HepG2 (cell line): ENCODE measurements around the gene RPAP3. TPM values are rescaled to one million over a fixed set of nuclear protein-coding genes. Genes with fewer than 3 reads are reported as not detected.
A peak's percentile ranks its signal among the peaks of the same experiment; 100 is the strongest.

Experiments
- ATM ChIP-seq: fragments of 450-650 bp; IDR thresholded peaks from 2 replicates; pipeline ENCODE4 v1.7.1; 2017; ENCODE audit warnings: mild to moderate bottlenecking, borderline replicate concordance
- CAMTA2 ChIP-seq: sonication (generic); formaldehyde crosslinking; IDR thresholded peaks from 2 replicates; pipeline ENCODE4 v1.4.0; 2020; ENCODE audit warnings: mild to moderate bottlenecking, missing genetic modification reagents, borderline replicate concordance
- CC2D1A ChIP-seq: sonication (generic); formaldehyde crosslinking; IDR thresholded peaks from 2 replicates; pipeline ENCODE4 v1.8.1; 2023; ENCODE audit warnings: mild to moderate bottlenecking, missing genetic modification reagents
- FOXM1 ChIP-seq: sonication (generic); formaldehyde crosslinking; IDR thresholded peaks from 2 replicates; pipeline ENCODE4 v1.5.0; 2020; ENCODE audit warnings: missing genetic modification reagents
- NFE2L2 ChIP-seq: fragments of 150-350 bp; IDR thresholded peaks from 2 replicates; pipeline ENCODE4 v1.6.1; 2014; ENCODE audit warnings: low read length
- NONO ChIP-seq, 2 experiments: fragments of 450-650 bp in 1 of 2; sonication (generic) in 1 of 2; formaldehyde crosslinking in 1 of 2; IDR thresholded peaks in 1 of 2; conservative IDR thresholded peaks in 1 of 2; 2 replicates each; pipeline versions ENCODE4 v1.6.1 to v1.8.0; 2017 to 2022; ENCODE audit warnings: mild to moderate bottlenecking in 1 of 2, missing genetic modification reagents in 1 of 2, moderate library complexity in 1 of 2
- PBX3 ChIP-seq: sonication (generic); formaldehyde crosslinking; IDR thresholded peaks from 2 replicates; pipeline ENCODE4 v1.8.1; 2023; ENCODE audit warnings: missing genetic modification reagents, inconsistent platforms, borderline replicate concordance
- RFXAP ChIP-seq: sonication (generic); formaldehyde crosslinking; IDR thresholded peaks from 2 replicates; pipeline ENCODE4 v1.4.0; 2020; ENCODE audit warnings: missing genetic modification reagents, borderline replicate concordance
- SALL2 ChIP-seq: sonication (generic); formaldehyde crosslinking; IDR thresholded peaks from 2 replicates; pipeline ENCODE4 v1.8.1; 2023; ENCODE audit warnings: mild to moderate bottlenecking, missing genetic modification reagents, inconsistent platforms
- SRSF4 ChIP-seq: fragments of 200-400 bp; formaldehyde crosslinking; IDR thresholded peaks from one replicate; pipeline ENCODE4 v1.6.1; 2018; ENCODE audit warnings: mild to moderate bottlenecking, low read depth, low read length, moderate library complexity; ENCODE audit not compliant: poor library complexity, severe bottlenecking
- TBP ChIP-seq: sonication (generic); formaldehyde crosslinking; IDR thresholded peaks from 2 replicates; pipeline ENCODE4 v1.5.0; 2020; ENCODE audit warnings: missing genetic modification reagents
- TEAD2 ChIP-seq: sonication (generic); formaldehyde crosslinking; IDR thresholded peaks from 2 replicates; pipeline ENCODE4 v1.9.0; 2021; ENCODE audit warnings: missing genetic modification reagents
- ZBTB38 ChIP-seq: sonication (generic); formaldehyde crosslinking; IDR thresholded peaks from 2 replicates; pipeline ENCODE4 v1.5.1; 2020; ENCODE audit warnings: mild to moderate bottlenecking, missing genetic modification reagents
- ZFY ChIP-seq: sonication (generic); formaldehyde crosslinking; IDR thresholded peaks from 2 replicates; pipeline ENCODE4 v1.4.0; 2020; ENCODE audit warnings: missing genetic modification reagents
- ZNF513 ChIP-seq: sonication (generic); formaldehyde crosslinking; conservative IDR thresholded peaks from 2 replicates; pipeline ENCODE4 v1.5.0; 2020; ENCODE audit warnings: missing genetic modification reagents
- ZNF674 ChIP-seq: sonication (generic); formaldehyde crosslinking; IDR thresholded peaks from 2 replicates; pipeline ENCODE4 v1.5.0; 2020; ENCODE audit warnings: low read depth, mild to moderate bottlenecking, missing genetic modification reagents
- ZNF713 ChIP-seq: sonication (generic); formaldehyde crosslinking; IDR thresholded peaks from 2 replicates; pipeline ENCODE4 v1.4.0; 2020; ENCODE audit warnings: mild to moderate bottlenecking, missing genetic modification reagents
- ZNF878 ChIP-seq: sonication (generic); formaldehyde crosslinking; IDR thresholded peaks from 2 replicates; pipeline ENCODE4 v1.8.1; 2023; ENCODE audit warnings: mild to moderate bottlenecking, missing genetic modification reagents, moderate library complexity
- polyA plus RNA-seq, 8 experiments: library from polyadenylated mRNA; depleted of rRNA in 3 of 8; stranded (reverse) in 7 of 8; unstranded in 1 of 8; fragments of >200 nt; fragmentation: Illumina TruSeq in 4 of 8; extraction: Trizol in 4 of 8; gene quantifications; 2 replicates each; pipeline versions ENCODE4 v1.2.1 to v1.2.3, GENCODE V29; 2011 to 2016; ENCODE audit warnings: low read depth in 4 of 8, missing spikeins in 1 of 8, mixed read lengths in 1 of 8; ENCODE audit not compliant: insufficient read depth in 1 of 8
- total RNA-seq, 5 experiments: library from RNA; depleted of rRNA; stranded (reverse); fragments of >200 nt; fragmentation: Illumina TruSeq; extraction: Trizol; gene quantifications; 2 replicates each; pipeline ENCODE4 v1.2.3, GENCODE V29; 2016; ENCODE audit warnings: low read depth in 1 of 5
- TF ChIP-seq, protein P1 (sequence below): sonication (generic); formaldehyde crosslinking; IDR thresholded peaks from 2 replicates; pipeline ENCODE4 v1.4.0; 2020; ENCODE audit warnings: missing genetic modification reagents, borderline replicate concordance
- TF ChIP-seq, protein P2 (sequence below): sonication (generic); formaldehyde crosslinking; IDR thresholded peaks from 2 replicates; pipeline ENCODE4 v1.8.0; 2022; ENCODE audit warnings: mild to moderate bottlenecking, missing genetic modification reagents, borderline replicate concordance
- TF ChIP-seq, protein P3 (sequence below): sonication (generic); formaldehyde crosslinking; IDR thresholded peaks from 2 replicates; pipeline ENCODE4 v1.4.0; 2020; ENCODE audit warnings: mild to moderate bottlenecking, missing genetic modification reagents

Gene RPAP3
- total and polyA plus RNA-seq, 2 of the 13 experiments (the other 11 are each of a cell fraction or from before 2014, with no cell fraction given), result 8.8 to 32.8 TPM

DNA sequence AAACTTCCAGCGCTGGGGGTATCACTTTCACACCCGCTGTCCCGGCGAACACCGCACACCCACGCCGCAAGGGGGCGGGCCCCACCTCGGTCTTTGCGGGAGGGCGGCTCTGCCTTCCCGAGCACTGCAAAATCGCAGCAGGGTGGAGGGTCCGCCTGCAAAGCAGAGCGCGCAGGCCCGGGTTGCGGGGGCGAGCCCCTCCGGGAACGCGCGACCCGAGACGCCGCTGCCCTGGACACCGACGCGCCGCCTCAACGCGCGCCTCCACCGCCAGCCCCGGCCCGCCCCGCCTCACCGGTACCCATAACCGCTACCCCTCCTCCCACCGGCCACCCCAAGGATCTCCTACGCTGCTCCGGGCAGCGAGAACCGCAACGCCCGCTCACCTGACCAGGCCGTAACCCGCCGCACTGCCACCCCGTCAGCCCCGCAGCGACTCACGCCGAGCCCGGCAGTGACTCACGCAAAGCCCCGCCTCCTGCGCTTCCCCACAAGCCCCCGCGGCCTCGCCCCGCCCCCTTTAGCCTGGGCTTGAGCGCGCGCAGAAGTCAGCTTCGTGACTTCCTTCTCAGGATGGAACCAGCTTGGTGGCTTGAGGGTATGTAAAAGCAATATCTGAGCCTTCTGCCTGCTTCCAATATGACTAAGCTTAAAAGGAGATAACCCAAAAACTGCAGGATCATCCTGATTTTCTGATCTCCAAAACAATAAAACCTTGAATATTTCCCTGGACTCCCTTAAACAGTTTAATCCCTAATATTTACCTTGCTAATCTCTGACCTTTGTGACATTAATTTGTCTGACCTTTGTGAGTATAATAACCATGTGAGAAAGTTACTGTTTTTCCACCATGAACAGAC, at the start of gene RPAP3 (continued):
- TF ChIP-seq, protein P1, sequence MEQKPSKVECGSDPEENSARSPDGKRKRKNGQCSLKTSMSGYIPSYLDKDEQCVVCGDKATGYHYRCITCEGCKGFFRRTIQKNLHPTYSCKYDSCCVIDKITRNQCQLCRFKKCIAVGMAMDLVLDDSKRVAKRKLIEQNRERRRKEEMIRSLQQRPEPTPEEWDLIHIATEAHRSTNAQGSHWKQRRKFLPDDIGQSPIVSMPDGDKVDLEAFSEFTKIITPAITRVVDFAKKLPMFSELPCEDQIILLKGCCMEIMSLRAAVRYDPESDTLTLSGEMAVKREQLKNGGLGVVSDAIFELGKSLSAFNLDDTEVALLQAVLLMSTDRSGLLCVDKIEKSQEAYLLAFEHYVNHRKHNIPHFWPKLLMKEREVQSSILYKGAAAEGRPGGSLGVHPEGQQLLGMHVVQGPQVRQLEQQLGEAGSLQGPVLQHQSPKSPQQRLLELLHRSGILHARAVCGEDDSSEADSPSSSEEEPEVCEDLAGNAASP (CRISPR knock-in tag), result 0 out of 2 replicates have a peak, but pooled peaks have one; percentile 8
- no peak for TF ChIP-seq NFE2L2
- TF ChIP-seq TBP, result no peak
- TF ChIP-seq, protein P2, sequence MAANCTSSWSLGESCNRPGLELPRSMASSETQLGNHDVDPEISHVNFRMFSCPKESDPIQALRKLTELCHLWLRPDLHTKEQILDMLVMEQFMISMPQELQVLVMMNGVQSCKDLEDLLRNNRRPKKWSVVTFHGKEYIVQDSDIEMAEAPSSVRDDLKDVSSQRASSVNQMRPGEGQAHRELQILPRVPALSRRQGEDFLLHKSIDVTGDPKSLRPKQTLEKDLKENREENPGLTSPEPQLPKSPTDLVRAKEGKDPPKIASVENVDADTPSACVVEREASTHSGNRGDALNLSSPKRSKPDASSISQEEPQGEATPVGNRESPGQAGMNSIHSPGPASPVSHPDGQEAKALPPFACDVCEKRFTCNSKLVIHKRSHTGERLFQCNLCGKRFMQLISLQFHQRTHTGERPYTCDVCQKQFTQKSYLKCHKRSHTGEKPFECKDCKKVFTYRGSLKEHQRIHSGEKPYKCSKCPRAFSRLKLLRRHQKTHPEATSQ (CRISPR knock-in tag), result peak; percentile 19; the same call in 1 of the 2 replicates
- no peak for TF ChIP-seq CAMTA2 (CRISPR knock-in tag)
- no peak for TF ChIP-seq CC2D1A (CRISPR knock-in tag)
- 0 out of 2 replicates have a peak, but pooled peaks have one; percentile 59 for TF ChIP-seq SALL2 (CRISPR knock-in tag)
- TF ChIP-seq NONO (IDR thresholded peaks at IDR 0.05), result no peak
- peak; percentile 73 for TF ChIP-seq NONO (CRISPR knock-in tag; conservative IDR thresholded peaks at IDR 0.05)
- TF ChIP-seq ZNF713 (CRISPR knock-in tag), result no peak
- TF ChIP-seq RFXAP (CRISPR knock-in tag), result peak; percentile 50; the same call in 1 of the 2 replicates
- TF ChIP-seq SRSF4, result no peak
- TF ChIP-seq TEAD2 (CRISPR knock-in tag), result no peak
- TF ChIP-seq ZNF674 (CRISPR knock-in tag), result no peak
- no peak for TF ChIP-seq ZNF878 (CRISPR knock-in tag)
- TF ChIP-seq, protein P3, sequence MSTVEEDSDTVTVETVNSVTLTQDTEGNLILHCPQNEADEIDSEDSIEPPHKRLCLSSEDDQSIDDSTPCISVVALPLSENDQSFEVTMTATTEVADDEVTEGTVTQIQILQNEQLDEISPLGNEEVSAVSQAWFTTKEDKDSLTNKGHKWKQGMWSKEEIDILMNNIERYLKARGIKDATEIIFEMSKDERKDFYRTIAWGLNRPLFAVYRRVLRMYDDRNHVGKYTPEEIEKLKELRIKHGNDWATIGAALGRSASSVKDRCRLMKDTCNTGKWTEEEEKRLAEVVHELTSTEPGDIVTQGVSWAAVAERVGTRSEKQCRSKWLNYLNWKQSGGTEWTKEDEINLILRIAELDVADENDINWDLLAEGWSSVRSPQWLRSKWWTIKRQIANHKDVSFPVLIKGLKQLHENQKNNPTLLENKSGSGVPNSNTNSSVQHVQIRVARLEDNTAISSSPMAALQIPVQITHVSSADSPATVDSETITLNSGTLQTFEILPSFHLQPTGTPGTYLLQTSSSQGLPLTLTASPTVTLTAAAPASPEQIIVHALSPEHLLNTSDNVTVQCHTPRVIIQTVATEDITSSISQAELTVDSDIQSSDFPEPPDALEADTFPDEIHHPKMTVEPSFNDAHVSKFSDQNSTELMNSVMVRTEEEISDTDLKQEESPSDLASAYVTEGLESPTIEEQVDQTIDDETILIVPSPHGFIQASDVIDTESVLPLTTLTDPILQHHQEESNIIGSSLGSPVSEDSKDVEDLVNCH (CRISPR knock-in tag), result no peak
- no peak for TF ChIP-seq ZNF513 (CRISPR knock-in tag)
- no peak for TF ChIP-seq PBX3 (CRISPR knock-in tag)
- peak; percentile 85 for TF ChIP-seq ZFY (CRISPR knock-in tag)
- TF ChIP-seq ATM, result no peak
- TF ChIP-seq FOXM1, result no peak
- peak; percentile 59 for TF ChIP-seq ZBTB38 (CRISPR knock-in tag)
